Esophagus (tissue), 2 donors: ENCODE measurements around the gene DENND1B. TPM values are rescaled to one million over a fixed set of nuclear protein-coding genes. Genes with fewer than 3 reads are reported as not detected.

Experiments
- H3K27ac ChIP-seq, 2 donors: one replicate each; pipeline ENCODE4 v1.5.1; 2013; ENCODE audit warnings: low read depth in 2 of 2, mild to moderate bottlenecking in 2 of 2, inconsistent platforms in 1 of 2, low read length in 1 of 2, moderate library complexity in 1 of 2
- H3K27me3 ChIP-seq, 2 donors: one replicate each; pipeline ENCODE4 v1.6.1; 2013; ENCODE audit warnings: low read length in 2 of 2, control low read depth in 1 of 2, mild to moderate bottlenecking in 1 of 2; ENCODE audit not compliant: insufficient read depth in 2 of 2, control insufficient read depth in 1 of 2
- H3K36me3 ChIP-seq, 2 donors: one replicate each; pipeline ENCODE4 v1.6.1; 2013; ENCODE audit warnings: low read length in 1 of 2; ENCODE audit not compliant: control insufficient read depth in 2 of 2, insufficient read depth in 2 of 2
- H3K4me1 ChIP-seq, 2 donors: one replicate each; pipeline ENCODE4 v1.6.1; 2013; ENCODE audit warnings: low read length in 1 of 2; ENCODE audit not compliant: control insufficient read depth in 2 of 2, insufficient read depth in 2 of 2
- H3K4me3 ChIP-seq, 2 donors: one replicate each; pipeline ENCODE4 v1.5.1; 2013; ENCODE audit warnings: low read length in 2 of 2, mild to moderate bottlenecking in 2 of 2, low read depth in 1 of 2, moderate library complexity in 1 of 2
- H3K9me3 ChIP-seq, 2 donors: one replicate each; pipeline ENCODE4 v1.6.1; 2013; ENCODE audit warnings: mild to moderate bottlenecking in 2 of 2, low read depth in 1 of 2, low read length in 1 of 2, moderate library complexity in 1 of 2; ENCODE audit not compliant: control insufficient read depth in 2 of 2, insufficient read depth in 1 of 2
- WGBS, 2 donors: extraction: QIAGEN DNeasy Blood & Tissue Kit; methylation state at CpG; one replicate each; pipeline ENCODE4 v1.1.7; 2013; 5-methylcytosine and 5-hydroxymethylcytosine counted together
- polyA plus RNA-seq, 2 donors: library from polyadenylated mRNA; stranded (reverse); fragments of 200-250 nt; gene quantifications; one replicate each; pipeline ENCODE4 v1.2.3, GENCODE V29; 2013
- donor health status: healthy with polysubstance abuse.
- donor health status: Bipolar disorder and iron deficiency.

DENND1B gene
- polyA plus RNA-seq, 2 donors, result 3.4 to 4.8 TPM

DNA sequence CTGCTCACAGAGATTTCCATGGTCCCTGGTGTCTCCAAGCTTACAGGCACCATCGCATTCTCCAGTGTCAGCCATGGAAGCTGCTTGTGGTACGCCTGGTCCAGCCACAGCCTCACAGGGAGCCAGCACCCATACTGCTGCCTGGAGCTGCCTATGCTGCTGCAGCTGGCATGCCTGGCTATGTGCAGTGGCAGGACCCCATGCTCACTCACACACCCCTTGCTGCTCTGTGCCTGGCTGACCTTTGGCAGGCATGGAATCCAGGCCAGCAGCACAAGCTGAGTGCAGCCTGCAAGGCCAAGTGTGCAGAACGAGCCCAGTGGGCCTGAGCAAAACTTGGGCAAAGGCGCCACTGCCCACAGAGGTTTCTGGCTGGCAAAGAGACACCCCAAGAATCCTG is 26.4 kb upstream of the DENND1B start:
- Histone ChIP-seq H3K4me1 (peaks cover 0 to 6% of the 10 kb centered on the region in 2 donors), H3K36me3 (no peaks in the 10 kb centered on the region), H3K9me3 (peaks cover 3 to 17% of the 10 kb centered on the region in 2 donors), H3K27ac (no peak overlapping the region), H3K4me3 (no peak overlapping the region), H3K27me3 (no peaks in the 10 kb centered on the region)
- 93 to 94% methylated on average over 4 of the region's 4 CpGs for WGBS, 2 donors

DNA sequence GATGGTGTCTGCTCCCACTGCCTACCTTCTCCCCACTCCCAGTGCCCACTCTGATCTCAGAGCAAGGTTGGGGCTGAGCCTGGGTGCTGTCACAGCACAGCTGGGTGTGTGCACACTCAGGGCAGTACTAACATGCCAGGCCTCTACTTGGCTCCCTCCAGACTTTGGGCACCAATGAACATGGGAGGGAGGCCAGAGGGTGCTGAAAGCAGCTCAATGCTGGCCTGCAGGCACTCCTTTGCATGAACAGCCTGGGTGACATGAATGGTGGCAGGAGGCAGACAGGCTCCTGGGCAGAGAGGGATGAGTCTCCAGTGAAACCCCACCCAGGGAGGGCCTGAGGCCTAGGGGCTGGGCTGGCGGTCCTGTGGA is 25.8 kb upstream of the DENND1B start:
- H3K4me3 ChIP-seq, result no peak overlapping the region
- H3K9me3 ChIP-seq, result peaks cover 3 to 17% of the 10 kb centered on the region in 2 donors
- no peaks in the 10 kb centered on the region for H3K27me3 ChIP-seq
- 66 to 75% methylated on average over 1 of the region's 1 CpG for WGBS, 2 donors
- H3K36me3 ChIP-seq, result no peaks in the 10 kb centered on the region
- peaks cover 0 to 6% of the 10 kb centered on the region in 2 donors for H3K4me1 ChIP-seq
- H3K27ac ChIP-seq, result no peak overlapping the region

DNA sequence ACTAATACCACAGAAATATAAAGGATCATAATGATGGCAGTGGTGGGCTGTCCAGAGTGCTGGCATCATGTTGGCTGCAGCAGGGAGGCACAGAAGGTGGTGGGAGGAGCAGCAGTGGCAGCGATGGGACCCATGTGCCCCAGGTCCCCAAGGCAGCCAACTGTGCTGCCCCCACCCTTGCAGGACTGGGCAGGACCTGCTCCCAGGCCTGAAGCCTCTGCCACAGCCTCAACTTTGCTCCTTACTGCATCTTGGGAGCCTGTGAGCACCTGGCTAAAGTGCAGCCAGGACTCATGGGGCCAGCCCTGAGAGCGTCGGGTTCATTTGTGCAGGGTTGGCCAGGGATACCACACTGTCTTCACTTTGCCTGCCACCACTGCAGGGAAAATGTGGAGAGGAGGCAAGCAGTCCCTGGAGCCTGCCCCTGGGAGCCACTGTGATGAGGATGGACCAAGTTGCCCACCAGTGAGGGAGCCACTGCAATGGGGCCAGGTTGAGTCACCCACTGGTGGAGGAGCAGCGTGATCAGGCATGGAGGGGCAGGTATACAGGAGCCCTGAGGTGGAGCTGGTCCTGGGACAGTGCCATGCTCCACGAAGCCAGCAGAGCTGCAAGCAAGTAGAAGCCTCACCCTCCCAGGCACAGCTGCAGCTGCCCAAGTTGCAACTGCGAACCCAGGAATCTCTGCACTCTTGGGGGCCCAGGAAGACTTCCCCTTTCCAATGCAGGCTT is 25.3 kb upstream of the DENND1B start:
- H3K4me1 ChIP-seq, result peaks cover 0 to 6% of the 10 kb centered on the region in 2 donors
- no peaks in the 10 kb centered on the region for H3K36me3 ChIP-seq
- no peak overlapping the region for H3K4me3 ChIP-seq
- no peaks in the 10 kb centered on the region for H3K27me3 ChIP-seq
- no peak overlapping the region for H3K27ac ChIP-seq
- H3K9me3 ChIP-seq, result peaks cover 3 to 17% of the 10 kb centered on the region in 2 donors
- WGBS, 2 donors, result 85% methylated on average over 6 of the region's 6 CpGs

- Histone ChIP-seq H3K4me1 (peaks cover 0 to 6% of the 10 kb centered on the region in 2 donors), H3K36me3 (no peaks in the 10 kb centered on the region), H3K9me3 (peaks cover 3 to 17% of the 10 kb centered on the region in 2 donors)
These were observed 24.0 kb upstream of the DENND1B start for GRCh38 chr1:197799271-197799670.

GRCh38 chr1:197798492-197798891 is 23.2 kb upstream of the DENND1B start:
- peaks cover 3 to 17% of the 10 kb centered on the region in 2 donors for H3K9me3 ChIP-seq
- no peaks in the 10 kb centered on the region for H3K36me3 ChIP-seq
- no peak overlapping the region for H3K4me3 ChIP-seq
- H3K4me1 ChIP-seq, result peaks cover 0 to 6% of the 10 kb centered on the region in 2 donors
- 90 to 95% methylated on average over 1 of the region's 1 CpG for WGBS, 2 donors
- no peak overlapping the region for H3K27ac ChIP-seq
- H3K27me3 ChIP-seq, result no peaks in the 10 kb centered on the region

More at GRCh38 chr1:197799271-197799670, 24.0 kb upstream of the DENND1B start:
- Histone ChIP-seq H3K4me3 (peak overlapping the region in 1 of 2 donors; percentile 14), H3K27me3 (no peaks in the 10 kb centered on the region), H3K27ac (no peak overlapping the region)

- H3K4me3 ChIP-seq, result no peak overlapping the region
- H3K9me3 ChIP-seq, result peaks cover 3 to 17% of the 10 kb centered on the region in 2 donors
These were observed 21.7 kb upstream of the DENND1B start for GRCh38 chr1:197797010-197797409.

GRCh38 chr1:197788741-197789739 is 13.8 kb upstream of the DENND1B start:
- WGBS, 2 donors, result 88 to 90% methylated on average over 3 of the region's 3 CpGs
- H3K27ac ChIP-seq, result no peak overlapping the region
- H3K9me3 ChIP-seq, result peaks cover 0 to 3% of the 10 kb centered on the region in 2 donors
- no peaks in the 10 kb centered on the region for H3K36me3 ChIP-seq
- no peaks in the 10 kb centered on the region for H3K27me3 ChIP-seq
- H3K4me1 ChIP-seq, result no peaks in the 10 kb centered on the region
- H3K4me3 ChIP-seq, result no peak overlapping the region

More at GRCh38 chr1:197797010-197797409, 21.7 kb upstream of the DENND1B start:
- Histone ChIP-seq H3K4me1 (peaks cover 0 to 6% of the 10 kb centered on the region in 2 donors), H3K36me3 (no peaks in the 10 kb centered on the region), H3K27ac (no peak overlapping the region), H3K27me3 (no peaks in the 10 kb centered on the region)

DNA sequence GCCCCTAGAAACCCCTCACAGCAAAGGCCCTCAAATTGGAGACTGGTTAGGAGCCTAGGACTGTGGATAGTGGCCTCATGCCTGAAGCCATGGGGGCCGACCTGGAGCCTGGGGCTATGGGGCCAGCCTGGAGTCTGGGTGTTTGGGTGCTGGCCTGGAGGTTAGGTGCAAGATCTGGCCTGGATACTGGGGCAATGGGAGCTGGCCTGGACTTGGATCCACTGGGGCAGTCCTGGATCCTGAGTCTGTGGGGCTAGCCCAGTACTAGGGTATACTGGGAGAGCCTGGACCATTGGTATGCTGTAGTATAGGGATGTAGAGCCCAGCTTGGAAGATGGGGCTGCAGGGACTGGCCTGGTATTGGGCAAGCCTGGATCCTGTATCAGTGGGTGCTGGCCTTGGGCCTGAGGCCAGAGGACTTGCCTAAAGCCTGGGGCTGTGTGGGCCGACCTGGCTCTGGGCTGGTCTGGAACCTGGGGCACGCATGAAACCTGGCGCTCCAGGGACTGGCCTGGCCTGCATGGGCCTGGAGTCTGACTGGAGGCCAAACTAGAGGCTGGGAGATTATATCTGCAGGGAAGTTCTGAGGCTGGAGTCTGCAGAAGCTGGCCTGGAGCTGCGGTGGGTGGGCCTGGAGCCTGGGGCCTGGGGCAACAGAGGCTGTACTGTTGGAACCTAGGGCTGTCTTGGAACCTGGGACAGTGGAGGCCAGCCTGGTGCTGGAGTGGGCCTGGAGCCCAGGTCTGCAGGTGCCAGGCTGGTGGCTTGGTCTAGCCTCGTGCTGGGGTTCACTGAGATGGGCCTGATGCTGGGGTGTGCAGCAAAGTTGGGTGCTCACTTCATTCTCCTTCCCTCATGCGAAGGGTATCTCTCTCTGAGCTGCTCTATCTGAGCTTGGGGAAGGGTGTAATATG is 12.6 kb upstream of the DENND1B start:
- no peak overlapping the region for H3K27ac ChIP-seq
- WGBS, 2 donors, result 88 to 90% methylated on average over 7 of the region's 7 CpGs

GRCh38 chr1:197787056-197787455 is 11.8 kb upstream of the DENND1B start:
- Histone ChIP-seq H3K27me3 (no peaks in the 10 kb centered on the region), H3K36me3 (no peaks in the 10 kb centered on the region), H3K4me3 (no peak overlapping the region), H3K4me1 (peaks cover 0 to 3% of the 10 kb centered on the region in 2 donors), H3K27ac (no peak overlapping the region), H3K9me3 (peaks cover 0 to 3% of the 10 kb centered on the region in 2 donors)
- WGBS, 2 donors, result 71 to 77% methylated on average over 3 of the region's 3 CpGs

More for the DNA sequence above, 12.6 kb upstream of the DENND1B start:
- peaks cover 0 to 3% of the 10 kb centered on the region in 2 donors for H3K9me3 ChIP-seq
- no peaks in the 10 kb centered on the region for H3K36me3 ChIP-seq
- no peak overlapping the region for H3K4me3 ChIP-seq
- H3K27me3 ChIP-seq, result no peaks in the 10 kb centered on the region
- peaks cover 0 to 2% of the 10 kb centered on the region in 2 donors for H3K4me1 ChIP-seq
